LoVo (cell line): ENCODE measurements around the gene CBX2.

Source experiments
- DNase-seq: peaks from one replicate; pipeline ENCODE4 v3.0.0-alpha.2; 2016; ENCODE audit warnings: low spot score

The CBX2 gene

DNA sequence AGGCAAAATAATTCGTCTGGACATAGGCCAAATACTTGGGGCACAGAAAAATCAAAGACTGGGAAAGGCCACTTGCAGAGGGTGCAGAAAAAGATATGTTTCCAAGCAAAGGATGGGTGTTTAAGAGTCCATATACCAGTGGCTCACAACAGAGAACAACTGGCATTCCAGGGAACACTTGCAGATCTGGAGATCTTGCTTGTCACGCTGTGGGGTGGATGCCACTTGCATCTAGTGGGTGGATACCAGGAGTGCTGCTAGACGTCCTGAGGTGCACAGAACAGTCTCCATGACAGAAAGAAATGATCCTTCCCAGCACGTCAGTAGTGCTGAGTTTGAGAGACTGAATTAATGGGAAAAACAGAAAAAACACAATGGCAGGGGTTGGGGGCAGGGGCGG is 10.5 kb downstream of the CBX2 start:
- no peak for DNase-seq

DNA sequence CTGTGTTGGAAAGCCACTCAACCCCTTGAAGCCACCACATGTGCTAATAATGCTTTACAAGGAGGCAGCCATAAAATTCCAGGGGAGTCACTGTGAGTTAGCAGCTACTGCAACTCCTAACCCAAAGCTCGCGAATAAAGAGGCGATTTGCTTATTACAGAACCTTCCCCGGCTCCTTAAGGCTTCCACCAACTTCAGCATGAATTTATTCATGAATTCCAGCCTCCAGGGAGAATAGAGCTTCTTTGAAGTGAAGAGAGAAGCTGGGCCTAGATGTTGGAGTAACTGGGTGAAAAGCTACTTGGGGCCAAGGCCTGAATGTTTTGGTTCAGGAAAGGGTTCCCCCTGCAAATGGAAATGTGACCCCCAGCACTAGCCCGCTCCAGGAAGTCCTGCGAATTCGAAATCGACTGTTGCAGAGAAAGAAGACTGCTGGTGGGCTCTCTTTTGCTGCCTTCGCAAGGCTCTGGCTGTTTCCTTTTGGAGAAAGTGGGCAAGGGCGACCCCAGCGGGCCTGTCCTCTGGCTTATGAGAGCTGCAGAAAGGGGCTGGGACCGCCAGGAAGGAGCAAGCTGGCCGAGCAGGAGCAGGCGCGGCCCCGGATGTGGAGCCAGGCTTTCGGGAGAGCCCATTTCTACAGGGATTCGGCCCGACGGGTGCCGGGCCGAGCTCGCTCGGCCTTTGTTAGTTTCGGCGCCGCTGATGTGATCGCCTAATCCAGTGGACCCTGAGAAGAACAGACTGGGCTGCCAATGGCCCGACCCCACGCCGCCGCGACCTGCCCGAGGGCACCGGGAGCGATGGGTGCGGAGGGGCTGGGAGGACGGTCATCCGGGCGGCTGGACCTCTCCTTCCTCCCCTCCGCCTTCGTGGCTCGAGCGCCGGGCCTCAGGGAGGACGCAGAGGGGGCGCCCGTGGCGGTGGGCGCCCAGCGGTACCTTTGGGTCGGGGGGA is 11.3 kb downstream of the CBX2 start:
- no peak for DNase-seq

DNA sequence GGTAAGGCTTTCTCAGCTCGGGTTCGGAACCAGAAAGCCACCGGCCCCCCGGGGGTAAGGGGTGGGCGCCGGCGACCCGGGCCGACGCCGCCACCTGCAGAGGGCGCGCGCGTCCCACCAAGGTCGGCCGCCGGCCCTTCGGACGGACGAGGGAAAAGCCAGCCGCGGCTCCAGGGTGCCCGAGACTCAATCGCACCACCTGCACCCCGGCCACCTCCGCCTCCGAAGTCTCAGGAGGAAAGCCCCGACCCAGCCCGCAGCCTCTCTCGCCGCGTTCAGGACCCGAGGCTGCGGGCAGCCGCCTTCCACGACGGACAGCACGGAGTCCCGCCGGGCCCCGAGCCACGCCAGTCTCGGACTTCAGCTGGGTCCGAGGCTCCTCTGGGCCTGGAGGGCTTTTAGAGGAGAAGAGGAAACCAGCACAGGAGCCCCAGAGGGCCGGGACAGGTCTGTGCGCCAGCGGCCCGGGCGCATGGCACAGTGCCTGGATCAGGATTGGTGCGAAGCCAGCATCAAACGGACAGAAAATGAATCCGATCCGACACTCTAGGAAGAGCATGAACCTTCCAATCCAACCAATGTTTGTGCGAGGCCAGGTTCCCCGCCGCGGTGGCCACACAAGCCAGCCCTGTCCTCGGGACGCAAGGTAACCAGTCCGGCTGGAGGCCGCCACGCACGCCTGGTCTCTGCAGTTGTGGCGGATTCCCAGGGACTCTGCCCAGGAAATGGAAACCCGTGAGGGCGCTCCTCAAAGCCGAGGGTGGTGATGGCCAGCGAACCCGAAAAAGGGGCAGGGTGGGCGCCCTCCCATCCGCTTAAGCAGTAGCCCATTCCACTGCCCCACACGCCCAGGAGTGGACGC is 12.2 kb downstream of the CBX2 start:
- no peak for DNase-seq

GRCh38 chr17:79790805-79791734 is 13.1 kb downstream of the CBX2 start:
- DNase-seq: no peak

- DNase-seq: no peak
Measured at GRCh38 chr17:79791735-79792161, 13.8 kb downstream of the CBX2 start.

- no peak for DNase-seq
Measured at GRCh38 chr17:79792341-79792871, 14.5 kb downstream of the CBX2 start.

DNA sequence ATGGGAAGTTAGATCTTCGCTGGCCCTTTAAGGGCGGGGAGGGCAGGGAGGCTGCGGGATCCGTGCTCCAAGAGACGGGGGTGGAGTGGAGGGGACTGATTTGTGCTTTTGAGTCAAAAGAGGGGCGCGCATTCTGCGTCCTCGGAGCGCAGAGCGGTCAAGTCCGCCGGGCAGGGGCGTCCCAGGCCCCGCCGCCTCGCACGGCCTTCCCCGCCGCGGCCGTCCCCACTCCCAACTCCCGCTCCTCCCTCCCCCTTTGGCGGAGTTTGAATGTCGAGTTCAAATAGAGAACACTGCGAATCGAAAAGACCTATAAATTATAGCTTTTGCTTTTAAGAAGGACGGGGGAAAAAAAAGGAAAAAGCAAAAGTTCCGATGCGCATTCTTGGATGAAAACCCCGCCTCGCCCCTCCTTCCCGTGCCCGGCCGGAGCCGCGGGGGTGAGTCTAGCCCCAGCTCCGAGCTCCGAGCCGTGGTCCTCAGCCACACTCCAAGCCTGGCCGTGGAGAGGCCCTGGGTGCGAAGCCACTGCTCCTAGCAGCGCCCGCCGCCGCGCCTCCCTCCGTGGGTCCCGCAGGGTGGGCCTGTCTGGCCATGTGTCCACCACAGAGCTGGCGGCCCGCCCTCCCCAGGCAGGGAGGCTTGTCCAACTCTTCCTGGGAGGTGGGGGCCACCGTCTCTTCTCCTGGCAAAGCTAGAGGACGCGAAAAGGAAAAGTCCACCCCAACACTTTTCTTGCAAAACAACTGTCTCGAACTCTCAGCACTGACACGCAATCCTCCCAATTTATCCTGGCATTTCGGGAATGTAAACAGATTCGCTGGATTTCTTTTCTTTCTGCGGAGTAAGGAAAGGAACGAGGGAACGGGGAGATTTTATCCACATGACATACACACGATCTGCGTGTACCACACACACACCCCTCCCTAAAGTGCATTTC is 15.3 kb downstream of the CBX2 start:
- DNase-seq: no peak

DNA sequence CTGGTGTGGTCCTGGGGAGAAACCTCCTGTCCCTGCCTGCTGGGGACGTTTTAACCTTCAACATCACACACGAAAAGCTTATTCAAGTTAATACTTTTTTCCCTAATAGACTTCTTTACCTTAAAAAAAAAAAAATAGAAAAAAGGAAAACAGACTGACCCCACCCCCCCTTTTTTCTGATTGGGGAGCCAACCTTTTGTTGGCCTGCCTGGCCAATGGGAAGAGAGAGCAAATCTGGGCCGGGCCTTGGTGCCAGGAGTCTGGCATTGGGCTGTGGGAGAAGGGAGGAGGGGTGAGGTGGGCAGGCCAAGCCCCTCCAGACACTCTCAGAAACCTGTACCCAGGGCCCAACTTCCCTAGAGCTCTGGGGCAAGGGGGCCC is 16.0 kb downstream of the CBX2 start:
- no peak for DNase-seq

GRCh38 chr17:79794659-79795511 is 16.9 kb downstream of the CBX2 start:
- DNase-seq: no peak

GRCh38 chr17:79795795-79796443 is 18.0 kb downstream of the CBX2 start:
- no peak for DNase-seq

DNA sequence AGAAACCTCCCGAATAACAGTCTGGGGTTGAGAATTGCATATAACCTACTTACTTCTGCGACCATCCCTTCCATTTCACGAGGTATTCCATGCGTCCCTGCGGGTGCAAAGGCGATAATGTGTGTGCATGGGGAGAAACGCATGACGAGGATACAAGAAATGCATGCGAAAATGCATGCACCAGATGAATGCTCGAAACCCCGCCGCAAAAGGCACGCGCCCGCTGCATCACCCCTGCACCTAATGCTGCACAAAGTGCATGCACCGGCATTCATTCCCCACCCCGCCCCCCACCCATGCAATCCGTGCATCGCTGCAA is 18.5 kb downstream of the CBX2 start:
- DNase-seq: no peak

DNA sequence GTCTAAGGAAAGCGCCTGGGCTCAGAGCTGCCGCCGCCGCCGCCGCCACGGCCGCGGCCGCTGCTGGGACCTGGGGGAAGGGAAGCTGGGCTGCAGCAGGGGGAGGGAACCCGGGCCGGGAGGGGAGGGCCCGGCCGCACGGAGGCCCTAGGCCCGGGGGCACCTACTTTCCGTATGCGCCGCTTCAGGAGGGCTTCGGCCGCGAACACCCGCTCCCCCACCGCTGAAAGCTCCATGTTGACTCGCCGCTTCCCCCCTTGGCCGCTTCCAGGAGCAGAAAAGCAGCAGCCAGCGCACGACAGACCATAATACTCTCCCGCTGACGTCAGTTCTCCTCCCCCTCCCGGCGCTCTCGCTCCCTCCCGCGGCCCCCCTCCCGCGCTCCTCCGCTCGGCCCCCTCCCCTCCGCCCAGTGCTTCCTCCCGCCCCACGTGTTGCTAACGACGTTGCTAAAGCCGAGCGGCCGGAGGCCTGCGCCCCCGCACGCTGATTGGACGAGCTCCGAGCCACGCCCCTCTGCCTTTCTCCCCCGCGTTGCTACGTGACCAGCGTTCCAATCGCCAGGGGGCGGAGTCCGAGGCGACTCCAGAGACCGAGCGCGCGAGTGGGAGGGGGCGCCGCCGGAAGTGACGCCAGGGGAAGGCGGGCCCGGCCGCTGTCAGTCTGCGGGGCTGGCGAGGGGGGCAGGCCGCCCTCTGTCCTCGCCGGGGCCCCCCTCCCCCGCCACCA is 19.0 kb downstream of the CBX2 start, which contains the start of gene CBX8:
TSS of gene CBX8 (minus strand) at position 315 of the 729 bp plus-strand sequence. CDS start at position 236, 79 bp downstream.
- DNase-seq: peak; percentile 100

DNA sequence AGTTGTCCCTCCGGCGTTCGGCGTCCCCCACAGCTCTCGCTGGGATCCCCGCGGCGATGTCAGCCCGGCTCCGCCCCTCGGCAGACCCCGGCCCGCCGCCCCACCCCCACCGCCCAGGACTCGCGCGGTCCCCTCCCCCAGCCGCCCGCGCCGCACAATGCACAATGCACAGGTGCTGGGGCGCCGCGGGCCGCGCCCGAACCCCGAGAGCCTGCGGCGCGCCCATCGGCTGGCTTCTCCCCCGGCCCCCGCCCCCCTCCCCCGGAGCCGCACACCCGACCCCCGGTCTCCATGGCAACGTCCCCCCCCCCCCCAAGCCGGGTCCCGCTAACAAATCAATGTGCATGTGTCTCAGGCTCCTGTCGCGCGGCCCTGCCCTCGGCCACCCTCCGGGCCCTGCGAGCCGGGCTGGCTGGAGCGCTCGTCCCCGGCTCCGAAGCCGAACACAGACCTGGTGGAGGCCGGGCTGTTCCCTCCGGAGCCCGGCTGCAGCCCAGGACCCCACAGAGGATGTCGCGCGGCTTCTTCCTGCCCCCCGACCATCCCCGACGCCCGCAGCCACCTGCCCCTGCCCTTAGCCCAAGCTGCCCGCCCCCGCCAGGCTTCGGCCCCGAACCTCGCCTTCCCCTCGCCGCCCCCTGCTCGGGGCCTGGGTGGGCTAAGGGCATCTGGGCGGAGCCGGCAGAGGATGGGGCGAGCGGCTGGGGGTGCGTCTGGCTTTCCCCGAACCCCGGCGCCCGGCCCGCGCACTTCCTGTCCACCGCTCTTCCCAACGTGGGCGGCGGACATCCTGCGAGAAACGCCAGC is 19.7 kb downstream of the CBX2 start:
- DNase-seq: no peak

DNA sequence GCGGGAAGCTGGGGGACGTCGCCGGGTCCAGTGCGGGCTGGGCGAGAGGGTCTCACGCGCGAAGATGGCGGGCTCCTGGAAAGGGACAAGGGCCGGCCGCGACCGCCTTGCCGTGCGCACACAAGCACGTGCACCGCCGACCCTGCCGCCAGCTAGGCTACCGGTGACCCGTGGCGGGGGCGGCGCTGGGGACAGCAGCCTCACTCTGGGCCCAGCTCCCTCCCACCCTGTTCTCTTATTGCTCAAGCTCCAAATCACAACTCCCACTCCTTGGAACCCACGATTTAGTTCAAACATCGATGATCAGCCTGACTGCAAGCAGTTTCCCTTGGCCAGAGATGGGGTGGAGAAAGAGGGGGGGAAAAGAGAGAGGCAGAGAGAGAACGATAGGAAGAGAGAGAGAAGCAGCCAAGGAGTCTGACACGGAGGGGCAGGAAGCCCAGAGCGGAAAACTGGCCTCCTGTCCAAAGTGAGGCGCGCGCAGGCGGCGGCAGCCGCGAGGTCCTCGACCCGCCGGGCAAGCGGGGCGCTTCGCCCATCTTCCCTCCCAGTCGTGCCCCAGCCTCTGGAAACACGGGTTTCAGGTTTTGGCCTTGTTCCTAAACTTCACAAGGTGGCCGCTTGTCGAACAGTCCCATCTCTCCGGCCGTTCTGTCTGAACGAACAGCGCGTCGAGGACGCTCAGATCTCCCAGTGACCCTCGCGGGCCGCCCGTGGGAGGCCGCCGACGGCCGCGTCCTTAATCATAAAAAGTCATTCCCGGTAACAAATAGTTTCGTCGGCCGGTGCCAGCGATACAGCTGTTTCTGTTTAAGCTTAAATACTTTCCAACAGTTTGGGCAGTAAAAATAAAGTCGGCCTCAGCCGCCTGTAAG is 20.6 kb downstream of the CBX2 start:
- no peak for DNase-seq

GRCh38 chr17:79799174-79799537 is 21.2 kb downstream of the CBX2 start:
- no peak for DNase-seq

GRCh38 chr17:79799538-79800324 is 21.8 kb downstream of the CBX2 start:
- no peak for DNase-seq
